ENCODE data around the gene SCYGR5. TPM values are rescaled to one million over a fixed set of nuclear protein-coding genes. Genes with fewer than 3 reads are reported as not detected.

The SCYGR5 gene
- total RNA-seq, 1 experiment from 2014 or later, result not detected

DNA sequence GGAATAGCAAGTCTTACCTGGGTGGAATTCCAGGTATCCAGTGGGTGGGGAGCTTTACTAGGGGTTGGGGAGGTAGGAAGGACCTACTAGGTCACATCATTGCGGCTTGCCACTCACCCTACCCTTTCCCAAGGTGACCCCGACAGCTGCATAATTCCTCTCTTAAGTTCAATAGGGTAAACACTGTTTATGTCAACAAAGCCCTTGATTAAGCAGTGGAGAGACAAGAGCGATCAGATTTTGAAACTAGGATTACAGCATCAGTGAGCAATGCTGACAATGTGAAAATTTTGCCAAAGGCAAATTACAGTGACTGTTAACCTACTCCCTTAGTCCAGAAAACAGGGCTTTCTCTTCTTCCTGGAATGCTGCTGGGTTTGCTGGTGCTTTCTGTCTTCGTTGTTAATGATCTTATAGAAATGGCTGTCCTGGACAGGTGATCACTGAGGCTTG is 36.7 kb downstream of the SCYGR5 start:
- H3K9ac ChIP-seq (ENCODE audit: low read length), result no peak overlapping the region
- no peaks in the 10 kb centered on the region for H3K9me2 ChIP-seq (ENCODE audit: insufficient read depth)
- H3K27ac ChIP-seq (ENCODE audit: low read depth, low read length), result no peak overlapping the region
- BruUV-seq (replicated peaks), result no TSS peak
- no peak for ATAC-seq
- no peak overlapping the region for H2AFZ ChIP-seq (ENCODE audit: low read depth, low read length, poor library complexity, severe bottlenecking)
- H3K36me3 ChIP-seq (ENCODE audit: control insufficient read depth in 1 of 2, insufficient read depth in 2 of 2, low read length in 2 of 2), result no peaks in the 10 kb centered on the region
- ChIA-PET POLR2A (no interaction called here), RAD21 (ENCODE audit: low non-redundant PET in 1 of 2, low total read pairs in 2 of 2, uncharacterized antibody in 2 of 2, unreplicated experiment in 2 of 2) (no interaction called here), CTCF (no interaction called here)
- no peaks in the 10 kb centered on the region for H3K9me3 ChIP-seq (ENCODE audit: control insufficient read depth in 1 of 2, insufficient read depth in 1 of 2, low read depth in 1 of 2, low read length in 2 of 2)
- H3K4me1 ChIP-seq (ENCODE audit: control insufficient read depth in 1 of 2, insufficient read depth in 2 of 2, low read length in 2 of 2), result no peaks in the 10 kb centered on the region
- no peaks in the 10 kb centered on the region for H3K27me3 ChIP-seq (ENCODE audit: insufficient read depth, low read length)
- TF ChIP-seq POLR2A (IDR thresholded peaks at IDR 0.05; ENCODE audit: borderline replicate concordance, extremely low read depth, insufficient read depth, insufficient read length), result no peak
- TF ChIP-seq EGR1 (IDR thresholded peaks at IDR 0.05; ENCODE audit: low read depth), result no peak
- TF ChIP-seq, protein P1, sequence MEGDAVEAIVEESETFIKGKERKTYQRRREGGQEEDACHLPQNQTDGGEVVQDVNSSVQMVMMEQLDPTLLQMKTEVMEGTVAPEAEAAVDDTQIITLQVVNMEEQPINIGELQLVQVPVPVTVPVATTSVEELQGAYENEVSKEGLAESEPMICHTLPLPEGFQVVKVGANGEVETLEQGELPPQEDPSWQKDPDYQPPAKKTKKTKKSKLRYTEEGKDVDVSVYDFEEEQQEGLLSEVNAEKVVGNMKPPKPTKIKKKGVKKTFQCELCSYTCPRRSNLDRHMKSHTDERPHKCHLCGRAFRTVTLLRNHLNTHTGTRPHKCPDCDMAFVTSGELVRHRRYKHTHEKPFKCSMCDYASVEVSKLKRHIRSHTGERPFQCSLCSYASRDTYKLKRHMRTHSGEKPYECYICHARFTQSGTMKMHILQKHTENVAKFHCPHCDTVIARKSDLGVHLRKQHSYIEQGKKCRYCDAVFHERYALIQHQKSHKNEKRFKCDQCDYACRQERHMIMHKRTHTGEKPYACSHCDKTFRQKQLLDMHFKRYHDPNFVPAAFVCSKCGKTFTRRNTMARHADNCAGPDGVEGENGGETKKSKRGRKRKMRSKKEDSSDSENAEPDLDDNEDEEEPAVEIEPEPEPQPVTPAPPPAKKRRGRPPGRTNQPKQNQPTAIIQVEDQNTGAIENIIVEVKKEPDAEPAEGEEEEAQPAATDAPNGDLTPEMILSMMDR (IDR thresholded peaks at IDR 0.05 in 2 of 3, conservative IDR thresholded peaks at IDR 0.05 in 1 of 3; ENCODE audit: borderline replicate concordance in 1 of 3, insufficient read depth in 1 of 3, low read depth in 2 of 3, low read length in 2 of 3), result no peak
- no peak for TF ChIP-seq ZNF274 (IDR thresholded peaks at IDR 0.05; ENCODE audit: low read depth, low read length)
- TF ChIP-seq ZFX (IDR thresholded peaks at IDR 0.05), result no peak
- TF ChIP-seq JUND (IDR thresholded peaks at IDR 0.05), result no peak
- TF ChIP-seq, protein P2, sequence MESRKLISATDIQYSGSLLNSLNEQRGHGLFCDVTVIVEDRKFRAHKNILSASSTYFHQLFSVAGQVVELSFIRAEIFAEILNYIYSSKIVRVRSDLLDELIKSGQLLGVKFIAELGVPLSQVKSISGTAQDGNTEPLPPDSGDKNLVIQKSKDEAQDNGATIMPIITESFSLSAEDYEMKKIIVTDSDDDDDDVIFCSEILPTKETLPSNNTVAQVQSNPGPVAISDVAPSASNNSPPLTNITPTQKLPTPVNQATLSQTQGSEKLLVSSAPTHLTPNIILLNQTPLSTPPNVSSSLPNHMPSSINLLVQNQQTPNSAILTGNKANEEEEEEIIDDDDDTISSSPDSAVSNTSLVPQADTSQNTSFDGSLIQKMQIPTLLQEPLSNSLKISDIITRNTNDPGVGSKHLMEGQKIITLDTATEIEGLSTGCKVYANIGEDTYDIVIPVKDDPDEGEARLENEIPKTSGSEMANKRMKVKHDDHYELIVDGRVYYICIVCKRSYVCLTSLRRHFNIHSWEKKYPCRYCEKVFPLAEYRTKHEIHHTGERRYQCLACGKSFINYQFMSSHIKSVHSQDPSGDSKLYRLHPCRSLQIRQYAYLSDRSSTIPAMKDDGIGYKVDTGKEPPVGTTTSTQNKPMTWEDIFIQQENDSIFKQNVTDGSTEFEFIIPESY (IDR thresholded peaks at IDR 0.05; ENCODE audit: extremely low read depth, insufficient replicate concordance, low read length), result no peak
- no peak for TF ChIP-seq ATF3 (IDR thresholded peaks at IDR 0.05)
- no peak for TF ChIP-seq ELF1 (IDR thresholded peaks at IDR 0.05; ENCODE audit: borderline replicate concordance, low read depth)
- no peak for TF ChIP-seq REST (IDR thresholded peaks at IDR 0.05; ENCODE audit: low read depth)
- no peak for TF ChIP-seq RAD21 (IDR thresholded peaks at IDR 0.05; ENCODE audit: low read depth)
- H3K79me2 ChIP-seq (ENCODE audit: insufficient read depth, low read length), result no peaks in the 10 kb centered on the region
- no peak for DNase-seq (ENCODE audit: low read depth, low spot score)
- no peak overlapping the region for H3K4me3 ChIP-seq (replicated peaks in 1 of 2; ENCODE audit: low read depth in 1 of 2, low read length in 2 of 2)
- no peaks in the 10 kb centered on the region for H4K20me1 ChIP-seq (ENCODE audit: insufficient read depth)
- H3K4me2 ChIP-seq (ENCODE audit: low read length), result no peak overlapping the region
- intact Hi-C loops (cut with micrococcal nuclease), result no loop called here

Measured in HCT116 (cell line).